ENCODE measurements around the gene LRCH4.
"Not testable (repeated sequence)": the region's sequence is repeated elsewhere in the genome, so short reads cannot be mapped to it uniquely, and the experiment has no call there.

- TF ChIP-seq CTCF (IDR thresholded peaks at IDR 0.05; ENCODE audit: control extremely low read depth in 1 of 3, insufficient read depth in 1 of 3, low read depth in 1 of 3, low read length in 3 of 3); TEAD4 (IDR thresholded peaks at IDR 0.05; ENCODE audit: low read depth, low read length); GABPA (IDR thresholded peaks at IDR 0.05; ENCODE audit: borderline replicate concordance, insufficient read depth, low read length); MAFK (IDR thresholded peaks at IDR 0.05; ENCODE audit: low read depth, low read length); POLR2A (IDR thresholded peaks at IDR 0.05; ENCODE audit: control extremely low read depth in 1 of 2, low read depth in 2 of 2, low read length in 2 of 2); EP300 (IDR thresholded peaks at IDR 0.05; ENCODE audit: borderline replicate concordance in 1 of 2, low read depth in 2 of 2, low read length in 2 of 2); TAF1 (IDR thresholded peaks at IDR 0.05; ENCODE audit: low read depth, low read length); EGR1 (IDR thresholded peaks at IDR 0.05; ENCODE audit: borderline replicate concordance, low read depth, low read length); YY1 (IDR thresholded peaks at IDR 0.05; ENCODE audit: low read depth, low read length); SIRT6 (IDR thresholded peaks at IDR 0.05; ENCODE audit: low read length); RAD21 (IDR thresholded peaks at IDR 0.05 in 1 of 2, conservative IDR thresholded peaks at IDR 0.05 in 1 of 2; ENCODE audit: low read depth in 2 of 2, low read length in 2 of 2); HDAC6 (IDR thresholded peaks at IDR 0.05; ENCODE audit: low read depth, low read length); CEBPB (IDR thresholded peaks at IDR 0.05; ENCODE audit: low read depth, low read length); RNF2 (IDR thresholded peaks at IDR 0.05; ENCODE audit: borderline replicate concordance, low read depth, low read length, missing control alignments, poor library complexity, severe bottlenecking): not testable (repeated sequence)
Measured at GRCh38 chr7:100564405-100564804, 21.5 kb downstream of the LRCH4 start.

Measured in H1 (cell line).